GM18519 (cell line): ENCODE measurements around the gene SERF2.
"Not testable (repeated sequence)": the region's sequence is repeated elsewhere in the genome, so short reads cannot be mapped to it uniquely, and the experiment has no call there.

Experiments used
- ATAC-seq: cut with Tn5 transposase; IDR thresholded peaks from one replicate; pipeline ENCODE4 v1.9.1; 2021; ENCODE audit warnings: mild to moderate bottlenecking, moderate library complexity; ENCODE audit not compliant: unreplicated experiment, low FRiP score

The SERF2 gene

GRCh38 chr15:43826508-43827341 lies 34.6 kb downstream of the SERF2 start, which contains the start of gene WDR76:
TSS of gene WDR76 (plus strand) at chr15:43827002. CDS start at chr15:43827033, 31 bp downstream.
- no peak for ATAC-seq

GRCh38 chr15:43828061-43828657 lies 36.0 kb downstream of the SERF2 start:
- ATAC-seq: no peak

GRCh38 chr15:43829951-43830540 lies 37.9 kb downstream of the SERF2 start:
- ATAC-seq: not testable (repeated sequence)

- not testable (repeated sequence) for ATAC-seq
Measured at GRCh38 chr15:43830691-43831275, 38.7 kb downstream of the SERF2 start.

GRCh38 chr15:43831519-43832052 lies 39.5 kb downstream of the SERF2 start:
- not testable (repeated sequence) for ATAC-seq

GRCh38 chr15:43832485-43832884 lies 40.4 kb downstream of the SERF2 start:
- not testable (repeated sequence) for ATAC-seq

GRCh38 chr15:43845421-43845820 lies 53.3 kb downstream of the SERF2 start:
- no peak for ATAC-seq
